GM23338 (cell line): Measurements from ENCODE around the gene SRMS. TPM values are rescaled to one million over a fixed set of nuclear protein-coding genes. Genes with fewer than 3 reads are reported as not detected.

Source experiments
- ATAC-seq: fragments of 200-7000 bp; cut with Tn5 transposase; 3 replicates; pipeline ENCODE4 v1.9.1; 2020
- DNase-seq: peaks from one replicate; pipeline ENCODE4 v3.0.0-alpha.2; 2015; ENCODE audit warnings: low spot score
- H2AFZ ChIP-seq: fragments of 200-600 bp; sonication (generic); 2 replicates; pipeline ENCODE4 v1.8.0; 2016; ENCODE audit warnings: antibody characterized with exemption, mild to moderate bottlenecking, moderate library complexity
- H3F3A ChIP-seq: fragments of 200-600 bp; sonication (generic); replicated peaks from 2 replicates; pipeline ENCODE4 v1.8.0; 2017; ENCODE audit warnings: antibody characterized with exemption, mixed run types, low read depth
- H3K27ac ChIP-seq: fragments of 200-600 bp; sonication (generic); 2 replicates; pipeline ENCODE4 v1.6.1; 2016; ENCODE audit warnings: low read depth
- H3K27me3 ChIP-seq: fragments of 200-600 bp; sonication (generic); 2 replicates; pipeline ENCODE4 v1.8.0; 2016; ENCODE audit warnings: mild to moderate bottlenecking, mixed run types, moderate library complexity; ENCODE audit not compliant: insufficient read depth
- H3K36me3 ChIP-seq: fragments of 200-600 bp; sonication (generic); 2 replicates; pipeline ENCODE4 v1.8.0; 2016; ENCODE audit warnings: mild to moderate bottlenecking; ENCODE audit not compliant: insufficient read depth
- H3K4me1 ChIP-seq: fragments of 200-600 bp; sonication (generic); 2 replicates; pipeline ENCODE4 v1.8.0; 2016; ENCODE audit warnings: mild to moderate bottlenecking, moderate library complexity; ENCODE audit not compliant: insufficient read depth
- H3K4me2 ChIP-seq: fragments of 200-600 bp; sonication (generic); 2 replicates; pipeline ENCODE4 v1.7.1; 2017; ENCODE audit warnings: mixed run types
- H3K4me3 ChIP-seq: fragments of 200-600 bp; sonication (generic); 2 replicates; pipeline ENCODE4 v1.6.1; 2016; ENCODE audit warnings: mixed run types
- H3K79me2 ChIP-seq: fragments of 200-600 bp; sonication (generic); replicated peaks from 2 replicates; pipeline ENCODE4 v1.8.0; 2017; ENCODE audit warnings: mild to moderate bottlenecking; ENCODE audit not compliant: insufficient read depth
- H3K9me2 ChIP-seq: fragments of 200-600 bp; sonication (generic); 2 replicates; pipeline ENCODE4 v1.8.0; 2017; ENCODE audit not compliant: insufficient read depth
- H4K20me1 ChIP-seq: fragments of 200-600 bp; sonication (generic); replicated peaks from 2 replicates; pipeline ENCODE4 v1.8.0; 2017; ENCODE audit warnings: mild to moderate bottlenecking; ENCODE audit not compliant: insufficient read depth
- H3K27ac Mint-ChIP-seq: 2 replicates; pipeline ENCODE4 v1.8.0; 2020; ENCODE audit warnings: inconsistent platforms, mild to moderate bottlenecking, moderate library complexity, mixed read lengths
- H3K27me3 Mint-ChIP-seq: 3 replicates; pipeline ENCODE4 v1.8.0; 2022; ENCODE audit warnings: low read depth, mild to moderate bottlenecking, moderate library complexity, mixed read lengths, inconsistent platforms; ENCODE audit not compliant: insufficient read depth, poor library complexity
- H3K36me3 Mint-ChIP-seq: 3 replicates; pipeline ENCODE4 v1.8.0; 2021; ENCODE audit warnings: low read depth, mild to moderate bottlenecking, inconsistent platforms, moderate library complexity, mixed read lengths
- H3K4me1 Mint-ChIP-seq: 3 replicates; pipeline ENCODE4 v1.8.0; 2020; ENCODE audit warnings: mild to moderate bottlenecking, inconsistent platforms, mixed read lengths
- H3K4me3 Mint-ChIP-seq: 3 replicates; pipeline ENCODE4 v1.8.0; 2021; ENCODE audit warnings: moderate library complexity, mild to moderate bottlenecking, inconsistent platforms, mixed read lengths
- H3K9me3 Mint-ChIP-seq: 3 replicates; pipeline ENCODE4 v1.8.0; 2020; ENCODE audit warnings: moderate library complexity, mild to moderate bottlenecking, inconsistent platforms, mixed read lengths
- CTCF ChIP-seq, 2 experiments: fragments of 200-600 bp in 1 of 2; sonication (generic) in 1 of 2; conservative IDR thresholded peaks; 2 replicates each; pipeline versions ENCODE4 v1.5.1 to v1.6.1; 2016 to 2017; ENCODE audit warnings: antibody characterized with exemption in 2 of 2, low read depth in 2 of 2, mild to moderate bottlenecking in 2 of 2, moderate library complexity in 1 of 2
- POLR2AphosphoS5 ChIP-seq: IDR thresholded peaks from 2 replicates; pipeline ENCODE4 v1.6.1; 2016; ENCODE audit warnings: antibody characterized with exemption, low read depth
- ZNF462 ChIP-seq: fragments of 250-450 bp; sonication (Bioruptor Pico); IDR thresholded peaks from 2 replicates; pipeline ENCODE4 v1.5.0; 2020; ENCODE audit warnings: mild to moderate bottlenecking, moderate library complexity
- polyA plus RNA-seq: library from polyadenylated mRNA; unstranded; fragments of >200 nt; fragmentation: Nextera tagmentation; extraction: Ambion mirVana; gene quantifications from 2 replicates; pipeline ENCODE4 v1.2.1, GENCODE V29; 2016
- total RNA-seq: library from RNA; depleted of rRNA; stranded (reverse); fragments of >200 nt; shearing (Covaris generic); gene quantifications from 2 replicates; pipeline ENCODE4 v1.2.3, GENCODE V29; 2014

The SRMS gene
- total and polyA plus RNA-seq, 2 experiments from 2014 or later = 0.23 to 0.59 TPM

- TF ChIP-seq ZNF462 (CRISPR knock-in tag) = no peak
These were observed 3.5 kb upstream of the SRMS start (continued) for GRCh38 chr20:63551068-63551467.

GRCh38 chr20:63549679-63550282 is 2.2 kb upstream of the SRMS start:
- Mint-ChIP-seq H3K4me1 (peaks cover 22% of the 10 kb centered on the region), H3K36me3 (no peaks in the 10 kb centered on the region; the same call in 2 of the 3 replicates), H3K9me3 (no peaks in the 10 kb centered on the region), H3K4me3 (no peak overlapping the region), H3K27ac (no peak overlapping the region), H3K27me3 (peaks cover 17% of the 10 kb centered on the region)
- Histone ChIP-seq H3K27me3 (no peaks in the 10 kb centered on the region), H3K36me3 (no peaks in the 10 kb centered on the region), H4K20me1 (no peaks in the 10 kb centered on the region), H3K4me3 (no peak overlapping the region), H3K79me2 (no peaks in the 10 kb centered on the region), H3K27ac (no peak overlapping the region), H2AFZ (no peak overlapping the region), H3K4me2 (no peak overlapping the region), H3F3A (peaks cover 11% of the 10 kb centered on the region; the same call in 1 of the 2 replicates), H3K4me1 (peaks cover 12% of the 10 kb centered on the region; the same call in 1 of the 2 replicates), H3K9me2 (no peaks in the 10 kb centered on the region)
- no peak for ATAC-seq
- no peak for DNase-seq
- TF ChIP-seq ZNF462 (CRISPR knock-in tag) (no peak), POLR2AphosphoS5 (no peak), CTCF (conservative IDR thresholded peaks at IDR 0.05; ENCODE audit: low read depth in 2 of 2) (no peak)
